Measurements from ENCODE around the gene ADAMTSL5.

GRCh38 chr19:1507192-1507660, 5.6 kb downstream of the ADAMTSL5 start:
- TF ChIP-seq CTCF (conservative IDR thresholded peaks at IDR 0.05; ENCODE audit: low read depth, low read length): no peak
- no peak for TF ChIP-seq EZH2 (IDR thresholded peaks at IDR 0.05; ENCODE audit: borderline replicate concordance, low read depth, low read length, poor library complexity, severe bottlenecking)

All from A673 (cell line).